ENCODE measurements around the gene SORT1.
"Not testable (repeated sequence)": the region's sequence is repeated elsewhere in the genome, so short reads cannot be mapped to it uniquely, and the experiment has no call there.

Gene SORT1

GRCh38 chr1:109293026-109293425 is 104.7 kb downstream of the SORT1 start:
- TF ChIP-seq CTCF (IDR thresholded peaks at IDR 0.05; ENCODE audit: low read depth, low read length, missing control alignments): no peak
- no peak overlapping the region for H3K4me3 ChIP-seq (ENCODE audit: low read depth, low read length)
- DNase-seq (ENCODE audit: low read depth): no peak

GRCh38 chr1:109292364-109292763 is 105.4 kb downstream of the SORT1 start:
- H3K4me3 ChIP-seq (ENCODE audit: low read depth, low read length): no peak overlapping the region
- no peak for TF ChIP-seq CTCF (IDR thresholded peaks at IDR 0.05; ENCODE audit: low read depth, low read length, missing control alignments)

GRCh38 chr1:109290998-109291397 is 106.7 kb downstream of the SORT1 start:
- no peak for DNase-seq (ENCODE audit: low read depth)
- no peak overlapping the region for H3K4me3 ChIP-seq (ENCODE audit: low read depth, low read length)

More at GRCh38 chr1:109292364-109292763, 105.4 kb downstream of the SORT1 start:
- no peak for DNase-seq (ENCODE audit: low read depth)

GRCh38 chr1:109290137-109290536 is 107.6 kb downstream of the SORT1 start:
- TF ChIP-seq CTCF (IDR thresholded peaks at IDR 0.05; ENCODE audit: low read depth, low read length, missing control alignments): no peak
- no peak for DNase-seq (ENCODE audit: low read depth)
- no peak overlapping the region for H3K4me3 ChIP-seq (ENCODE audit: low read depth, low read length)

More at GRCh38 chr1:109290998-109291397, 106.7 kb downstream of the SORT1 start:
- no peak for TF ChIP-seq CTCF (IDR thresholded peaks at IDR 0.05; ENCODE audit: low read depth, low read length, missing control alignments)

- not testable (repeated sequence) for H3K4me3 ChIP-seq (ENCODE audit: low read depth, low read length); DNase-seq (ENCODE audit: low read depth)
These were observed 111.0 kb downstream of the SORT1 start for GRCh38 chr1:109286762-109287161.

- peak overlapping the region; percentile 61 for H3K4me3 ChIP-seq (ENCODE audit: low read depth, low read length)
- DNase-seq (ENCODE audit: low read depth): peak; percentile 36
- TF ChIP-seq CTCF (IDR thresholded peaks at IDR 0.05; ENCODE audit: low read depth, low read length, missing control alignments): no peak
These were observed 113.7 kb downstream of the SORT1 start for GRCh38 chr1:109283748-109284600.

GRCh38 chr1:109282952-109283747 is 114.6 kb downstream of the SORT1 start, which contains the start of gene PSRC1:
PSRC1 (minus strand) TSS chr1:109283145.
- H3K4me3 ChIP-seq (ENCODE audit: low read depth, low read length): peak within 1 kb of the TSS; percentile 61
- TF ChIP-seq CTCF (IDR thresholded peaks at IDR 0.05; ENCODE audit: low read depth, low read length, missing control alignments): peak; percentile 53
- peak; percentile 57 for DNase-seq (ENCODE audit: low read depth)

Data from GM12864 (cell line).